CD4-positive, alpha-beta T cell treated with Interleukin-1 beta for 1 hour (primary cell): Measurements from ENCODE around the gene OR7G2.

Source experiments
- DNase-seq, 2 donors: peaks; one replicate each; pipeline ENCODE4 v3.0.0-alpha.2; 2020 to 2022

Gene OR7G2

DNA sequence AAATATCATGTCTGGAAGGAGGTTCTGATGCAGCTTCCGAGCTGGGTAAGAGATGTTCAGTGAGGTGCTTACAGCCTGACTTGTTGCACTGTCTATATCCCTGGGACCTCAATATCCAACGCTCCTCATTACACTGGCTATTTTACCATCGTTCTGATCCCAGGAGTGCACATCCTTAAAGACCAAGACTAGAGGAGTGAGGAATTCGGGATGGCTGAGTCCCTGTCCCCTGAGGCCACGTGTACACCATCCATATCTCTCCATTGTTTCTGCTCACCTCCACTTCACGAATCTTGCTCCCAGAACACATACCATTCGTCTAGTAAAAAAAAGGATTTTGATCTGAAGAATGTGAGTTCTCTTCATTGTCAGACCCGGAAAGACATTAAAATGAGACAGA is at the start of gene OR7G2:
TSS of gene OR7G2 (minus strand) at position 101 of the 400 bp plus-strand sequence. CDS start 4,232 bp downstream, outside the sequence.
- no peak for DNase-seq

DNA sequence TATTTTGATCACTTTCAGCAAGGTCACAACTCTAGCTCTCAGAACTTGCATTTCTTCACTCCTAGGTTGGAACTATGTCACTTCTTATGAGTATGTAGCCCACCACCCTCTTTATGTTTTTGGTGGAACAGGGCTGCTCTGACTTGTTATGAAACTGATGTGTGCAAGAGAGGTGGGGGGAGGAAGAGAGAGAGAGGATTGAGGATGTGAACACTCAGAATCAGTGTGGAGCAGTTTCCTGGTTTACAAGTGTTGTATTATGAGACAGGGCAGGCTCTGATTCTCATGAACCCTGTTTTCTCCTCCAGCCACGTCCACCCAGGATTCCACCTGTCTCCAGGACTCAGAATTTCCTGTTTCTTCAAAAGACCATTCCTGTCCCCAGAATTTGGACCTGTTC is 49.0 kb upstream of the OR7G2 start:
- no peak for DNase-seq

DNA sequence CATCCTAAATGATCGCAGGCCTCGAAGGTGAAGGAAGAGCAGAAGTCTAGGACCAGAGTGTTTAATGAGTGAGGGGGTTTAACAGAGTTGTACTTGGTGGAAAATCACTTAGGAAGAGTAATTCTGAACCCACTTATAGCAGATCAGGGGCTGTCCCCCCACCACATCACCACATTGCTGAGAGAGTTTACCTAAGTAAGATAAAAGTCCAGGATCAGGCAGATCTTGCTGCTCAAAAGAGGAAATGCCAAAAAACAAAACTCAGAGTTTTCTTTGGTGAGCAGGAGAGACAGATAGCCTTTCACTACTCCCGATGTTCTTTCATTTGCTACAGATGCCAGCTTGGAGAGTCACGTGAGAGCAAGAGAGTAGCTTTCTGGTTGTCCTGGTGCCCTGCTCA is 48.3 kb upstream of the OR7G2 start:
- DNase-seq, result no peak

DNA sequence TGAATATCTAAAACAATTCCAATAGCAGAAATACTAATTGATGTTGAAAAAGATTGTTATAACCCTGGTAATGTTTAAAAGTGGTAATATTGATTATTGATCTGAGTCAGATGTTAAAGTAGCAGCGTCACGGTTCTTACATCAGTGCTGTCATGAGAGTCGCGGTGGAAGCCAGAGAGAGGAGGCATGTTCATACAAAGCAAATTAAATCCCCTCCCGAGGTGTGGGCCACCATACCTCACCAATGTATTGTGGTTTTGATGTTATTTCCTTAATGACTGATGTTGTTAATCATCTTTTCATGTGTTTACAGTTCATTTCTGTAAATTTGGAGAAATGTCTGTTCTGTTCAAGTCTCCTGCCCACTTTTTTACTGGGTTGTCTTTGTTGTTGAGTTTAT is 44.1 kb upstream of the OR7G2 start:
- no peak for DNase-seq

DNA sequence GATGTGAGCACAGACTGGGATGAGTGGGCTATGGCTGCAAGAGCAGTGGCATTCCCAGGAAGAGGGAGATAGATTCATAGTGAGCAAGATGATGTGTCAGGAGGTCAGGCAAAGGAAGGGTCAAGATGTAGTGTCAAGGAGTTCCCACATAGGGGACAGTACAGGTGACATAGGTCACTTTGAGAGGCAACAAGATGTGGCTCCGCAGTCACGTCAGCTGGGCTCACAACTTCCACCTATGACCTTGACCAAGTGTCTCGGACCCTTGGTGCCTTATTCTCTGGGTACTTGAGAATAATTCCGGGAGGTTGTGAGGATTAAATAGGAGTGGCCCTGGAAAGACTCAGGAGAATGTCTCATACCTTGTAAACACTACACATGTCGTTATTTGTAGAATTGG is 43.4 kb upstream of the OR7G2 start:
- no peak for DNase-seq

DNA sequence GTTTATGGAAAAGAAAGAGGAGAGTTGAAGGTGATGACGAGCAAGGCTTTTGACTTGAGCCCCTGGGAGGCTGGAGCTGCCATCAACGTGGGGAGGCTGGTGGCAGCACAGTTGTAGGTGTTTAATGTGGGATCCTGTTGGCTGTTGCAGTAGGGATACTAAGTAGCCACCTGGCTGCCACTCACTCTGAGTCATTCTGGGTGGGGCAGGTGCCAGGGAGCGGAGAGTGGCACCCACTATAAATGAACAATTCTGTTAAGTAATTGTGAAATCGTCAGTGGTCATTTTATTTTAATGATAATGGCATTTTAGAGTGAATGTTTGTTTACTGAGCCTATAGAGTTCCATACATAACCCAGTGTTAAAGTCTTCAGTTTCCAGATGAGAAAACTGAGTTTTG is 42.7 kb upstream of the OR7G2 start:
- no peak for DNase-seq

DNA sequence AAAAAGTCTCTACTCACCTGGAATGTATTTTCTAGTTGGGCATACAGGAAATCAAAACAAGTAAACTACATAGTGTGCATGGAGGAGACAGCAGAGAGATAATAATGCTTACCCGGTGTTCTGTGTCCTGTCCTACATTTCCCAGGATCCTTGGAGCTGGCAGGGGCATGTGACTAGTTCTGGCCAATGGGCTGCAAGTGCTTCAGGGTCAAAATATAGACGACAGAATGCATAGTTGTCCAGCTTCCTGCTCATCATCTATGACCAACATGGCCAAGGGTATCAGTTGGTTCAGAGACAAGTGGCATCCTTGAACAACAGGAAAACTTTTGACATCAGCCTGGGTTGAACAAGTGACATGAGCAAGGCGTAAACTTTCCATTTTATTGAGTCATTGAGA is 41.4 kb upstream of the OR7G2 start:
- no peak for DNase-seq

DNA sequence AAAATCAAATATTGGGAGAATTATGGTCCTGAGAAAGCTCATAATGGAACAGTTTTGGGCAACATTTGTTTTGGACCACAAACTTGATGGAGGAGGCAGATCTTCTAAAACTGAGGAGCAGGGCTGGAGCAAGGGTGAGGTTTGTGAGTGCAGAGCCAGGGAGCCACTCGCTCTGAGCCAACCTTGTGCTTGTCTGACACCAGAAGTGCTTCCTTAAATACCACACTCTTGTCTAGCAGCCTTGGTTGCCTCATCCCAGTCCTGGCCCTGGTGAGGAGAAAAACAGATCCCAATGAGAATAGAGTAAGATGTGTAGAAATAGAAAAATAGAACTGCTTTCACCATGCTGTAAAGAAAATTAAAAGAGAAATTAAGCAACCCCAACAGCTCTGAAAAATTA is 39.6 kb upstream of the OR7G2 start:
- DNase-seq, result no peak

DNA sequence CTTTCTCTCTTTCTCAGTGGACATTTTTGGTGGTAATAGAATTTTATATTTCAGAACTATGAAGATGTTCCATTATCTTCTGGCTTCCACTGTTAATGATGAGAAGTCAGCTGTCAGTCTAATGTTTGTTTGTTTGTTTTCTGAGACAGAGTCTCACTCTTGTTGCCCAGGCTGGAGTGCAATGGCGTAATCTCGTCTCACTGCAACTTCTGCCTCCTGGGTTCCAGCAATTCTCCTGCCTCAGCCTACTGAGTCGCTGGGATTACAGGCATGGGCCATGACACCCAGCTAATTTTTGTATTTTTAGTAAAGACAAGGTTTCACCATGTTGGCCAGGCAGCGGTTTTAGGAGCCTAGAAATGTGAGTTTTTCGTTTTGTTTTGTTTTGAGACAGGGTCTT is 37.6 kb upstream of the OR7G2 start:
- no peak for DNase-seq

DNA sequence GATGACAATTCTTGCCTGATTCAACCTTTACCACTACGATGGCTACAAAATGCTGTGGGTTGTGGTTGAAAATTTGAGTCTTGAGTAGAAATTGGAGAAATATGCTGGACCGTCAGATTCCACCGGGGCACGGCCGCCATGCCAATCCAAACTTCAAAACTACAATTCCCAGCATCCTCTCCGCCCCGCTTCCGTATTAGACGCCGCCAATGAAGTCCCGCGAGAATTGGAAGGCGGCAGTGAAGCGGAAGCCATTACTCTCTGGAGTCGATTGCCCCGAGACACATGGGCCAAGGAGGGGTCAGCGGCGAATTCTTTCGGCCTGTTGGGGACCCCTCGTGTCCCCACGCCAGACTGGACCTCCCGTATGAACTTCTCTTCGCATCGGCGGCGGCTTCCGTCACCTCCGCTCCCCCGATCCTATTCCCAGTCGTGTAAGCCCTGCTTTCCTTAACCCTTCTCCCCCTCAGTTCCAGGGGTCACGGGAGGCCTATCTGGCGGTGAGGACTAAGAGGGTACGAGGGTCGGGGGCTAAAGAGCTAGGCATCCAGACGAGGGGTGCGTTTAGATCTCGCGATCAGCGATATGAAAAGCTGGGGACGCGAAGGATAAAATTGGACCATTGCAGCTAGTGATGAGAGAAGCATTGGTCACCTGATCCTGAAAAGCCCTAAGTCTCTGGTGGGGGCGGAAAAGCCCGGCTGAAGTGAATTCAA is 33.0 kb upstream of the OR7G2 start, which contains the start of gene ZNF317:
TSS of gene ZNF317 (plus strand) at position 239 of the 716 bp plus-strand sequence. CDS start 15,620 bp downstream, outside the sequence.
- peak; percentile 91 to 93 for DNase-seq

DNA sequence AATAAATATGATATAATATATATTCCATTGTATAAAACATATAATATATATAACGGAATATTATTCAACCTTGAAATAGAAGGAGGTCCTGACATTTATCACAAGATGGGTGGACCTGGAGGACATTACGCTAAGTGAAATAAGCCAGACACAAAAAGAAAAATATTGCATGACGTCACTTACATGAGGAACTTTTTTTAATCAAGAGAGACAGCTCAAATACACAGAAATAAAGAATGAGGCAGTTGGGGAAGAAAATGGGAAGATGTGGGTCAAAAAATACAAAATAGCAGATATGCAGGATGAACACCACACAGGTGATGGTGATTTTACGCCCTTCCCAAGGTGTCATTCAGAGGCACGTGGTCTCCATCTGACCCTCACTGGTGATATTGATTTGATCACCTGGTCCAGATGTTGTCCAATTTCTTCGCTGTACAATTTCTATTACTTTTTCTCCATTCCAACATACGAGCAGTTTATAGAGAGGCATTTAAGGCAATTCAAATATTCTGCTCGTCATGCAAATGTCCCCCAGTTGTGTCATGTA is 32.4 kb upstream of the OR7G2 start:
- DNase-seq, result no peak

DNA sequence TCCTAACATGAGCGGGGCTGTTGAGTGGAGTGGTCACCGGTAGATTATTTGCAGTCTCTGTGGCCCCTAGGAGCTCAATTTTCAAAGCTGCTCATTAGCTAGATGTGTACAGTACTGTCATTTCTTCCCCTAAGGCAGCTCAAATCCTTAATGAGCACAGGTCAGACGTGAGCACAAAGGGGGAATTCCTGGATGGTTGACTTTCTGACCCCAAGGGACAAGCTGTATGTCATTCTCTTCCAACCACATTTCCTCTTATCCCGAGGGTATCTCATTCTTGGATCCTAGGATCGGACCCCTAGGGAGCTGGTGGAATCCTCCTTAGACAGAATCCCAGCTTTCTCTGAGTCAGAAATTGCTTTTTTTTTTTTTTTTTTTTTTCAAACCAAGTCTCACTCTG is 25.1 kb upstream of the OR7G2 start:
- no peak for DNase-seq

DNA sequence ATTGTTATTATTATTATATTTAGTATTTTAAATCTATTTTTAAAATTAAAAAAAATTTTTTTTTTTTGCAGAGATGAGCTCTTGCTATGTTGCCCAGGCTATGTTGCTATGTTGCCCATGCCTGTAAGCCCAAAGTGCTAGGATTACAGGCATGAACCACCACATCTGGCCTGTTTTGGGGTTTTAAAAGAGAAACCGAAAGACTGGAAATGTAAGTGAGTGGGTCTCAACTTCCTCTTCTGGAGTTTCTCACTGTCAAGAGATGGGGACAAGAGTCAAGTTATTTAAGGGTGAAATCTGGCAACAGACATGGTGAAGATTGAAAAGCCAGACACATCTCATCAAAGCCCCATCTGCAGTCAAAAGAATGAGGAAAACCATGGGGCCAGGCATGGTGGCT is 23.7 kb upstream of the OR7G2 start:
- DNase-seq, result no peak

DNA sequence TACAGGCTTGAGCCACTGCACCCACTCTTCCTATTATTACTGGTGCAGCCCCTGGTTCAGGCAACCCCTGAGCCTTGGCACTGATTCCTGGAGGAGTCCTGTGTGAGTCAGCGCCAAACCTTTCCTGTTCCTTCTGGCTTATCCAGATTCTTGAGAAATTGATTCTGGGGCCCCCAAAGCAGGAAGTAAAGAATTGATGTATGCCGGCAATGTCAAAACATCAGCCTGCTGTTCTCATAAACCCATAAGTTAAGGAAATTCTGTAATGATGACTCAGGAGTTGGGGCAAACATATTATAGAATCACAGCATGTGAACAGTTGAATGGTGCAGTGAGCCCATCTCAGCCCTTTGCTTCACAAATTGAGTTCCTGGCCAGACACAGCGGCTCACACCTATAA is 20.9 kb upstream of the OR7G2 start:
- no peak for DNase-seq

DNA sequence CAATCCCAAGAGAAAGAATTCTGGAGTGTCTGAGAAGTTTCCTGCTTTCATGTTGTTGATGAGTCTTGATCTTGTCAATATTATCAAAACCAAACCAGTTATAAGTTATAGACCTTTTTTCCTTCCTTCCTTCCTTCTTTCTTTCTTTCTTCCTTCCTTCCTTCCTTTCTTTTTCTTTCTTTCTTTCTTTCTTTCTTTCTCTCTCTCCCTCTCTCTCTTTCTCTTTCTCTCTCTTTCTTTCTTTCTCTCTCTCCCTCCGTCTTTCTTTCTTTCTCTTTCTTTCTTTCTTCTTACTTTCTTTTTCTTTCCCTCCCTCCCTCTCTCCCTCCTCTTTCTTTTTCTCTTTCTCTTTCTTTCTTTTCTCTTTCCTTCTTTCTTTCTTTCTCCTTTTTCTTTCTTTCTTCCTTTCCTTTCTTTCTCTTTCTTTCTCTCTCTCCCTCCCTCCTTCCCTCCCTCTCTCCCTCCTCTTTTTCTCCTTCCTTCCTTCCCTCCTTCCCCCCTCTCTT is 19.7 kb upstream of the OR7G2 start, which contains the start of gene OR7G3:
TSS of gene OR7G3 (minus strand) at position 51 of the 506 bp plus-strand sequence. CDS start at position 51, 0 bp downstream.
- DNase-seq, result no peak

DNA sequence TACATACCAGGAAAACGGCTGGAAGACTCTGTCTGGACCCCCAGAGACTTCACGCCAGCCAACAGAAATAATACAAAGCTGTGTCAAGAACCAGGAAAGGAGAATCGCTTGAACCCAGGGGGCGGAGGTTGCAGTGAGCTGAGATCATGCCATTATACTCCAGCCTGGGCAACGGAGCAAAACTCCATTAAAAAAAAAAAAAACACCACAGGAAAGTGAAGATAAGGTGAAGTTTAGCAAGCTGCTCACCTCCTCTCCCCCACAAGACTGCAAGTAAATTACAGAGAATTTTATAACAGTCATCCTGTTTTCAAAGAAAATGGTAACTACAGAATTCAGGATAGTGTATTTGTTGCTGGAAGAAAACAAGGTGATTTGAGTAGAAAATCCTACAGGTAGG is 9.3 kb upstream of the OR7G2 start:
- no peak for DNase-seq

DNA sequence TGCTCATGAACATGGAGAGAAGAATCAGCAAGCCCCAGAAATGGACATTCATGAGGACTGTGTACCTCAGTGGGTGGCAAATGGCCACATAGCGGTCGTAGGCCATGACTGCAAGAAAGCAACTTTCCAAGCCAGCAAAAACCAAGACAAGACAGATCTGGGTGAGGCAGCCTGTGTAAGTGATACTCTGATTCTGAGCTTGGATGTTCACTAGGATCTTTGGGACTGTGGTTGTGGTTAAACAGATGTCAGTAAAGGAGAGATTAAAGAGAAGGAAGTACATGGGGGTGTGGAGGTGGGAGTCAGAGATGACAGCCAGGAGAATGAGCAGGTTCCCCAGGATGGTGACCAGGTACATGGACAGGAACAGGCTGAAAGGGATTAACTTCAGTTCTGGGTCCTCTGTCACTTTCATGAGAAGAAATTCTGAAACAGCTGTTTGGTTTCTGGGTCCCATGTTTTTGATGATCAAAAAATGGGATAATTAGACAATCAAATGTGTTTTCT is 8.1 kb upstream of the OR7G2 start, which contains the start of gene OR7G1:
TSS of gene OR7G1 (minus strand) at position 457 of the 507 bp plus-strand sequence. CDS start at position 457, 0 bp downstream.
- no peak for DNase-seq

DNA sequence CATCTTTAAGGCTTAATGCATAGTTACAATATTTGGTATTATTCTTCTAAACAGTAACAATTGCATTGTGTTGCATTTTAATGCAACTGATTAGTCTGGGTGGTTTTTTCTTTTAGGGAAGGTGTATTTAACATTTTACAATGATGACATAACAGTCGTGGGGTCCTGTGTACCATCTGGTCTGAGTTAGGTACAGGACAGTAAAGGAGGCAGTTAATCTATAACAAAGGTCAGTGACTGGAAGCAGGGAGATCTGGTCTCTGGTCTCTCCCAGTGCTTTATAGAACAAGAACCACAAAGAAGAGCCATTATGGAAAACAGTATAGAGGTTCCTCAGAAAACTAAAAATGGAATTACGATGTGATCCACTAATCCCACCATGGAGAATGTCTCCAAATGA is 2.7 kb upstream of the OR7G2 start:
- no peak for DNase-seq

DNA sequence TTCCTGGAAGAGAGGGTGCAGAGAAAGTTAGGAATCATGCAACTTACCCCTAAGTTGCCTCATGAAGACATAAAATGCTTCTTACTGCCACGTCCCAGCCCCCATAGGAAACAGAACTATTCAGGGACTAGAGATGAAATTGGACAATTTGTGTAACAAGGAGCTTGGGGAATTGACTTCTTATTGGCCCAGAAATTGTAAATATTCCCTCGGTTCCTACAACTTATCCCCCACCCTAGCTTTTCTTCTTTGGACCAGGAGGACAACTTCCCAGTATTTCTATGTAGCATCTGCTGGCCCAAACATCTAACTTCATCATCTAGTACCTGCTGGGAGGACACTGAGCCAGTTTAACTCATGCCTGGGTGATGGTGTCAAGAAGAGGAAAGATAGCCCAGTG is 20.5 kb downstream of the OR7G2 start, which contains the start of gene OR1M1:
TSS of gene OR1M1 (plus strand) at position 301 of the 400 bp plus-strand sequence. CDS start 6,184 bp downstream, outside the sequence.
- DNase-seq, result no peak

DNA sequence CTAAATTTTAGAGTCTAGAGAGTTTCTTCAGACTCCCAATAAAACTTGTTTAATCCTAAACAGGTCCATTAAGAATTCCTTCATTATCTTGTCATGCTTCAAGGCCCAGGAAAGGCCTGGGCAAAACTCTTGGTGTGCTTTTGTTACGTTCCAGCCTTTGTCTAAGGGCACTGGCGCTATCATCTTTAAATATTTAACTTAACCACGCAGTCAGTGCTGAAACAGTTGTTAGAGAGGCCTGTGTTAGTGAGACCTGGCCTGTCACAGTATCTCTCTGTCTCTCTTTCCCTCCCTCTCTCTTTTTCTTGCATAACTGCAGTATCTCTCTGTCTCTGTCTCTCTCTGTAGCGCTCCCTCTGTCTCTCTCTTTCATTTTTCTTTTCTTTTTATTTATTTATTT is 28.6 kb downstream of the OR7G2 start:
- no peak for DNase-seq

DNA sequence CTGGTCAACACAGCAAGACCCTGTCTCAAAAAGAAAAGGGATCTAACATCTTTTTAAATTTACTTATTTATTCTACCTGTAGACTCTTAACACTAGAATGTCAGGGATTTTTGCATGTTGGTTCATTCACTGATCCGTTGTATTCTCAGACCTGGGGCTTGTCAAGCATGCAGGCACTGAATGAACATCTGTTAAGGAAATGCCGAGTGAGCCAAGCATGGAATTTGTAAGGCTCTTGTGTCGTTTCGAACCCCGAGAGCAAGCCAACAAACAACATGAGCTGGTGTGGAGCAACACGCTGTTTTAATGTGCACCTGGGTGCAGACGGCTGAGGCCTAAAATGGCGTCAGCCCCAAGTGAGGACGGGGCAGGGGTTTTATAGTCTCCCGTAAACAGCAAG is 30.4 kb downstream of the OR7G2 start:
- no peak for DNase-seq

DNA sequence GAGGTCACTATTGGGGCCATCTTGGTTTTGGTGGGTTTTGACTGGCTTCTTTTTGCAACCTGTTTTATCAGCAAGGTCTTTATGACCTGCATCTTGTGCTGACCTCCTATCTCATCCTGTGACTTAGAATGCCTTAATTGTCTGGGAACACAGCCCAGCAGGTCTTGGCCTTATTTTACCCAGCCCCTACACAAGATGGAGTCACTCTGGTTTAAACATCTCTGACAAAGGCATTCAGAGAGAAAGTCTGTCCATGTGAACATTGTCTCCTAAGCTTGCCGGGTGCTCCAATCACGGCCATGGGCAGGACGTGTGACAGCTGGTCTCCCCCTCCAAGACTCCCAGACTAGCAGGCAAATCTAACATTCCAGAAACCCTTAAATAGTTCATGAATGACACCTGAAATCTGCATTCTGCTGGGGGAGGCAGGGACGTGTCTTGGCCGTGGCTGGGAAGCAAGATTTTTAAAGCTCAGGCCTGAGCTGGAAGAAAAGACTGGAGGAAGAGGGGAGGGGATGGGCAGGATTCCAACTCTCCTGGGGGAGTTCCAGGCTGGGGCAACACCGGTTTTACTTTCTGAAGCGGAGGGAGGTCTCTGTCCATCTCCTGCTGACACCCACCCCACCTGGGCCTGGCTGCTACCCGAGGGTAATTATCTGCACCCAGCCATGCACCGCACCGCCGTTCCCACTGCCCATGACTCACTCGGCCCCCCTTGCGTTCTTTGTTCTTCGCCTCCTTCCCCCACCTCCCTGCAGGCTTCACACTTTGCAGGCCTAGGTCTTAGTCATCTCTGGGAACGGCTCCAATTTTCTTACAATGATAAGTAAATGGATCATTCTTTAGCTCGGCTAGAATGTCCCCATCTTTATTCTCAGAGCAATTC is 32.0 kb downstream of the OR7G2 start:
- DNase-seq, result no peak

DNA sequence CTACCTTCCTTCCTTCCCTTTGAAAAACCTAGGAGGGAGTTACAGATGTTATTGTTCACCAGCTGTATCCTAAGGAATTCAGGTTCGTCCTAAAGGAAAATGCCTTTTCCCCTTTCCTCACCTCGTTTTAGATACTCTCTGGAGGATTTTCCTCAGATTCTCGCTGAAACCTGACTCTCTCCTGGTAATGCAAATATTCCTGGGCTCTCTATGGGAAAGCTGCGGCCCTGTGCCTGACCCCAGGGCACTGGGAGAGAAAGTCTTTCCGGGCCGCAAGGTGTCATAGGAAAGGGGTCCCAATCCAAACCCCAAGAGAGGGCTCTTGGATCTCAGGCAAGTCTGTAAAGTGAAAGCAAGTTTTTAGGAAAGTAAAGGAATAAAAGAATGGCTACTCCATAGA is 33.5 kb downstream of the OR7G2 start:
- no peak for DNase-seq
